OCI-LY1 (cell line): ENCODE data around the gene IL16.

Source experiments
- EZH2 ChIP-seq: fragments of 200-600 bp; sonication (generic), shearing (Covaris generic); IDR thresholded peaks from 2 replicates; pipeline ENCODE4 v1.8.0; 2017; ENCODE audit warnings: borderline replicate concordance, mixed run types, mild to moderate bottlenecking, antibody characterized with exemption, low read length, moderate library complexity, mixed read lengths
- TF ChIP-seq, protein P1 (sequence below): fragments of 200-600 bp; sonication (generic), shearing (Covaris generic); IDR thresholded peaks from 2 replicates; pipeline ENCODE4 v1.5.1; 2017; ENCODE audit warnings: mild to moderate bottlenecking, antibody characterized with exemption, low read length, moderate library complexity, mixed read lengths

GRCh38 chr15:81311752-81312464 is 115.2 kb downstream of the IL16 start:
- TF ChIP-seq EZH2: no peak
- TF ChIP-seq, protein P1, sequence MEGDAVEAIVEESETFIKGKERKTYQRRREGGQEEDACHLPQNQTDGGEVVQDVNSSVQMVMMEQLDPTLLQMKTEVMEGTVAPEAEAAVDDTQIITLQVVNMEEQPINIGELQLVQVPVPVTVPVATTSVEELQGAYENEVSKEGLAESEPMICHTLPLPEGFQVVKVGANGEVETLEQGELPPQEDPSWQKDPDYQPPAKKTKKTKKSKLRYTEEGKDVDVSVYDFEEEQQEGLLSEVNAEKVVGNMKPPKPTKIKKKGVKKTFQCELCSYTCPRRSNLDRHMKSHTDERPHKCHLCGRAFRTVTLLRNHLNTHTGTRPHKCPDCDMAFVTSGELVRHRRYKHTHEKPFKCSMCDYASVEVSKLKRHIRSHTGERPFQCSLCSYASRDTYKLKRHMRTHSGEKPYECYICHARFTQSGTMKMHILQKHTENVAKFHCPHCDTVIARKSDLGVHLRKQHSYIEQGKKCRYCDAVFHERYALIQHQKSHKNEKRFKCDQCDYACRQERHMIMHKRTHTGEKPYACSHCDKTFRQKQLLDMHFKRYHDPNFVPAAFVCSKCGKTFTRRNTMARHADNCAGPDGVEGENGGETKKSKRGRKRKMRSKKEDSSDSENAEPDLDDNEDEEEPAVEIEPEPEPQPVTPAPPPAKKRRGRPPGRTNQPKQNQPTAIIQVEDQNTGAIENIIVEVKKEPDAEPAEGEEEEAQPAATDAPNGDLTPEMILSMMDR: no peak
